Metanephros (tissue), 1 donor: ENCODE data around the gene OR13C5. TPM values are rescaled to one million over a fixed set of nuclear protein-coding genes. Genes with fewer than 3 reads are reported as not detected.

Source experiments
- total RNA-seq: library from RNA; depleted of rRNA; stranded (reverse); fragments of >200 nt; gene quantifications from one replicate; pipeline ENCODE4 v1.2.3, GENCODE V29; 2014

Gene OR13C5
- total RNA-seq, result not detected

GRCh38 chr9:104599313-104599712 lies at the start of gene OR13C5:
OR13C5 (minus strand) TSS chr9:104599413; CDS start chr9:104599413, 0 bp downstream.

GRCh38 chr9:104618104-104618503 lies 18.9 kb upstream of the OR13C5 start, which contains the start of gene OR13C9:
OR13C9 (minus strand) TSS chr9:104618204; CDS start chr9:104618204, 0 bp downstream.

GRCh38 chr9:104605527-104605926 lies 6.3 kb upstream of the OR13C5 start, which contains the start of gene OR13C2:
OR13C2 (minus strand) TSS chr9:104605627; CDS start chr9:104605627, 0 bp downstream.

GRCh38 chr9:104568868-104569267 lies 30.3 kb downstream of the OR13C5 start, which contains the start of gene OR13C8:
OR13C8 (plus strand) TSS chr9:104569168; CDS start chr9:104569168, 0 bp downstream.

Other genes with a start within 250 kb of the OR13C5 start
- gene OR13F1, start 95.2 kb downstream of the OR13C5 start, total RNA-seq, result not detected
- not detected for gene OR13C4, start 72.2 kb downstream of the OR13C5 start, total RNA-seq
- gene OR13C3, start 62.6 kb downstream of the OR13C5 start, total RNA-seq, result not detected
- gene OR13C8, start 30.2 kb downstream of the OR13C5 start, total RNA-seq, result not detected
- 0.18 TPM for gene OR13C2, start 6.2 kb upstream of the OR13C5 start, total RNA-seq
- 0.58 TPM for gene OR13C9, start 18.8 kb upstream of the OR13C5 start, total RNA-seq
- gene OR13D1, start 95.1 kb upstream of the OR13C5 start, total RNA-seq, result not detected
- gene NIPSNAP3A, start 148.3 kb upstream of the OR13C5 start, total RNA-seq, result 47.2 TPM
- 9.0 TPM for gene NIPSNAP3B, start 164.7 kb upstream of the OR13C5 start, total RNA-seq